ENCODE data around the gene CDC14B.

GRCh38 chr9:96626912-96627311 lies 7.3 kb upstream of the CDC14B start:
- TF ChIP-seq CTCF (conservative IDR thresholded peaks at IDR 0.05; ENCODE audit: low read depth, low read length) (no peak), EZH2phosphoT487 (IDR thresholded peaks at IDR 0.05; ENCODE audit: borderline replicate concordance, low read length) (no peak), EZH2 (IDR thresholded peaks at IDR 0.05; ENCODE audit: low read length, unreplicated experiment) (no peak)

Measured in PC-3 (cell line).